ENCODE data around the gene ARRDC3.

GRCh38 chr5:91328743-91329142 is 54.4 kb downstream of the ARRDC3 start:
- TF ChIP-seq CTCF (IDR thresholded peaks at IDR 0.05; ENCODE audit: low read depth, low read length), result no peak
- no peak for TF ChIP-seq EZH2phosphoT487 (IDR thresholded peaks at IDR 0.05; ENCODE audit: low read depth)

Data from OCI-LY3 (cell line).